ENCODE data around the gene CC2D2A. TPM values are rescaled to one million over a fixed set of nuclear protein-coding genes. Genes with fewer than 3 reads are reported as not detected.

CC2D2A gene
- 21.6 TPM for total RNA-seq

- no peak for DNase-seq (ENCODE audit: low spot score)
These were observed at the start of gene CC2D2A for GRCh38 chr4:15469402-15470127. Gene CC2D2A (plus strand): TSS chr4:15469882. CDS start chr4:15475933, 6,051 bp downstream.

- no peak for DNase-seq (ENCODE audit: low spot score)
These were observed 49.0 kb upstream of the CC2D2A start for GRCh38 chr4:15420642-15421041.

- no peak for DNase-seq (ENCODE audit: low spot score)
These were observed 46.4 kb upstream of the CC2D2A start for GRCh38 chr4:15423285-15423711.

- DNase-seq (ENCODE audit: low spot score): no peak
These were observed 44.2 kb upstream of the CC2D2A start for GRCh38 chr4:15425520-15425919.

GRCh38 chr4:15427161-15427560, 42.5 kb upstream of the CC2D2A start:
- no peak for DNase-seq (ENCODE audit: low spot score)

GRCh38 chr4:15427701-15428100, 42.0 kb upstream of the CC2D2A start, which contains the start of gene C1QTNF7:
Gene C1QTNF7 (plus strand): TSS chr4:15428033. CDS start chr4:15435744, 7,711 bp downstream.
- no peak for DNase-seq (ENCODE audit: low spot score)

- DNase-seq (ENCODE audit: low spot score): no peak
These were observed 41.1 kb upstream of the CC2D2A start for GRCh38 chr4:15428611-15429010.

- DNase-seq (ENCODE audit: low spot score): no peak
These were observed 35.6 kb upstream of the CC2D2A start for GRCh38 chr4:15434091-15434490.

- no peak for DNase-seq (ENCODE audit: low spot score)
These were observed 35.0 kb upstream of the CC2D2A start for GRCh38 chr4:15434676-15435075.

GRCh38 chr4:15436513-15436912, 33.2 kb upstream of the CC2D2A start:
- DNase-seq (ENCODE audit: low spot score): no peak

GRCh38 chr4:15438939-15439524, 30.6 kb upstream of the CC2D2A start:
- DNase-seq (ENCODE audit: low spot score): no peak

- no peak for DNase-seq (ENCODE audit: low spot score)
These were observed 26.1 kb upstream of the CC2D2A start for GRCh38 chr4:15443371-15444160.

GRCh38 chr4:15444276-15444675, 25.4 kb upstream of the CC2D2A start:
- no peak for DNase-seq (ENCODE audit: low spot score)

- DNase-seq (ENCODE audit: low spot score): no peak
These were observed 24.7 kb upstream of the CC2D2A start for GRCh38 chr4:15444879-15445547.

GRCh38 chr4:15451181-15451865, 18.4 kb upstream of the CC2D2A start:
- no peak for DNase-seq (ENCODE audit: low spot score)

- no peak for DNase-seq (ENCODE audit: low spot score)
These were observed 17.6 kb upstream of the CC2D2A start for GRCh38 chr4:15451866-15452765.

GRCh38 chr4:15455290-15455689, 14.4 kb upstream of the CC2D2A start:
- DNase-seq (ENCODE audit: low spot score): no peak

GRCh38 chr4:15457406-15458201, 12.1 kb upstream of the CC2D2A start:
- DNase-seq (ENCODE audit: low spot score): no peak

- DNase-seq (ENCODE audit: low spot score): no peak
These were observed 11.1 kb upstream of the CC2D2A start for GRCh38 chr4:15458616-15459015.

GRCh38 chr4:15459706-15460105, 10.0 kb upstream of the CC2D2A start:
- DNase-seq (ENCODE audit: low spot score): no peak

All from ureter (tissue), 1 donor.